ENCODE measurements around the gene HAT1. TPM values are rescaled to one million over a fixed set of nuclear protein-coding genes. Genes with fewer than 3 reads are reported as not detected.
"Not testable (repeated sequence)": the region's sequence is repeated elsewhere in the genome, so short reads cannot be mapped to it uniquely, and the experiment has no call there.

Gene HAT1
- total RNA-seq, 1 donor from 2014 or later = 28.3 TPM

- TF ChIP-seq, protein P1, sequence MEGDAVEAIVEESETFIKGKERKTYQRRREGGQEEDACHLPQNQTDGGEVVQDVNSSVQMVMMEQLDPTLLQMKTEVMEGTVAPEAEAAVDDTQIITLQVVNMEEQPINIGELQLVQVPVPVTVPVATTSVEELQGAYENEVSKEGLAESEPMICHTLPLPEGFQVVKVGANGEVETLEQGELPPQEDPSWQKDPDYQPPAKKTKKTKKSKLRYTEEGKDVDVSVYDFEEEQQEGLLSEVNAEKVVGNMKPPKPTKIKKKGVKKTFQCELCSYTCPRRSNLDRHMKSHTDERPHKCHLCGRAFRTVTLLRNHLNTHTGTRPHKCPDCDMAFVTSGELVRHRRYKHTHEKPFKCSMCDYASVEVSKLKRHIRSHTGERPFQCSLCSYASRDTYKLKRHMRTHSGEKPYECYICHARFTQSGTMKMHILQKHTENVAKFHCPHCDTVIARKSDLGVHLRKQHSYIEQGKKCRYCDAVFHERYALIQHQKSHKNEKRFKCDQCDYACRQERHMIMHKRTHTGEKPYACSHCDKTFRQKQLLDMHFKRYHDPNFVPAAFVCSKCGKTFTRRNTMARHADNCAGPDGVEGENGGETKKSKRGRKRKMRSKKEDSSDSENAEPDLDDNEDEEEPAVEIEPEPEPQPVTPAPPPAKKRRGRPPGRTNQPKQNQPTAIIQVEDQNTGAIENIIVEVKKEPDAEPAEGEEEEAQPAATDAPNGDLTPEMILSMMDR (IDR thresholded peaks at IDR 0.05) = no peak
- H3K4me1 ChIP-seq = no peaks in the 10 kb centered on the region
- peaks cover 15 to 38% of the 10 kb centered on the region in 2 donors for H3K36me3 ChIP-seq
- no peak overlapping the region for H3K27ac ChIP-seq
- no peak for DNase-seq (ENCODE audit: low spot score in 2 of 2)
- H3K9me3 ChIP-seq = no peaks in the 10 kb centered on the region
- H3K27me3 ChIP-seq = no peaks in the 10 kb centered on the region
- intact Hi-C loops (cut with DNase I) = no loop called here
- no peak overlapping the region for H3K4me3 ChIP-seq
Measured at GRCh38 chr2:171968509-171968908, 46.2 kb downstream of the HAT1 start.

- Histone ChIP-seq H3K4me1 (no peaks in the 10 kb centered on the region), H3K27me3 (no peaks in the 10 kb centered on the region), H3K27ac (no peak overlapping the region), H3K36me3 (peaks cover 10 to 31% of the 10 kb centered on the region in 2 donors), H3K4me3 (no peak overlapping the region), H3K9me3 (no peaks in the 10 kb centered on the region)
- no peak for DNase-seq (ENCODE audit: low spot score in 2 of 2)
- TF ChIP-seq, protein P1 (IDR thresholded peaks at IDR 0.05) = no peak
- intact Hi-C loops (cut with DNase I) = no loop called here
Measured at GRCh38 chr2:171972329-171972982, 50.2 kb downstream of the HAT1 start.

DNA sequence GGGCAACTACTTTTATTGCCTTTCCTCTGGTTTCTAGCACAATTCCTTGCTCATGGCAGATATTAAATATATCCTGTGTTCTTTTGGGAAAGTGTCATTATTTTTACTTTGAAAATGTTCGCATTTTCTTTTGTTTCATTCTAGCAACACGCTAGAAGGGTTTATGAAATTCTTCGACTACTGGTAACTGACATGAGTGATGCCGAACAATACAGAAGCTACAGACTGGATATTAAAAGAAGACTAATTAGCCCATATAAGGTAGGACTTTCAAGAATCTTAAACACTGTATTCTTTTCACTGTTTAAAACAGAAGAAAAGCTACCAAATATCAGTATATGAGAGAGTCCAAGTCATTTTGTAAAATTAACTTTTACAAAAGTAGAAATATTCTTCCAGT is 56.8 kb downstream of the HAT1 start:
- H3K9me3 ChIP-seq = no peaks in the 10 kb centered on the region
- TF ChIP-seq, protein P1 (IDR thresholded peaks at IDR 0.05) = no peak
- no peaks in the 10 kb centered on the region for H3K4me1 ChIP-seq
- DNase-seq (ENCODE audit: low spot score in 2 of 2) = no peak
- H3K27ac ChIP-seq = no peak overlapping the region
- no peak overlapping the region for H3K4me3 ChIP-seq
- intact Hi-C loops (cut with DNase I) = no loop called here
- no peaks in the 10 kb centered on the region for H3K27me3 ChIP-seq
- H3K36me3 ChIP-seq = peaks cover 28 to 48% of the 10 kb centered on the region in 2 donors

GRCh38 chr2:171983924-171984323 is 61.7 kb downstream of the HAT1 start:
- H3K4me3 ChIP-seq; H3K4me1 ChIP-seq; H3K9me3 ChIP-seq; intact Hi-C loops (cut with DNase I); H3K27ac ChIP-seq; DNase-seq (ENCODE audit: low spot score in 2 of 2); H3K27me3 ChIP-seq: not testable (repeated sequence)
- H3K36me3 ChIP-seq = peaks cover 19 to 26% of the 10 kb centered on the region in 2 donors

- Histone ChIP-seq H3K4me3 (no peak overlapping the region), H3K27me3 (no peaks in the 10 kb centered on the region), H3K36me3 (peaks cover 9 to 15% of the 10 kb centered on the region in 2 donors), H3K4me1 (no peaks in the 10 kb centered on the region), H3K9me3 (no peaks in the 10 kb centered on the region), H3K27ac (no peak overlapping the region)
- TF ChIP-seq, protein P1 (IDR thresholded peaks at IDR 0.05) = no peak
- DNase-seq (ENCODE audit: low spot score in 2 of 2) = no peak
- intact Hi-C loops (cut with DNase I) = no loop called here
Measured at GRCh38 chr2:171985076-171985475, 62.8 kb downstream of the HAT1 start.

DNA sequence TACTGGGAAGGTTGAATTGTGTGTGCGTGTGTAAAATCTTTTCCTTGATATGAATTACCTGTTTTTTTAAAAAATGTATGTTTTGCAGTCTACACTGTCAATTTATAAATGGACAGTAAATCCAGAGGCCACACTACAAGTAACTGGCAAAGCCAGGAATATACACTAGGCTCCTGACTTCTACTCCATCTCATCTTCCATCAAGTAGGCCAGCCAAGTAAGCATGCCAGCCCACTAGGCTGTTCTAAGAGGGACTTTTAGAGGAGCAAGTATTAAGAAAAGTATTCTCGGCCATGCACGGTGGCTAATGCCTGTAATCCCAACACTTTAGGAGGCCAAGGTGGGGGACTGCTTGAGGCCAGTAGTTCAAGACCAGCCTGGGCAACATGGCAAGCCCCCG is 64.5 kb downstream of the HAT1 start:
- H3K27me3 ChIP-seq = no peaks in the 10 kb centered on the region
- DNase-seq (ENCODE audit: low spot score in 2 of 2) = no peak
- intact Hi-C loops (cut with DNase I) = no loop called here

More for the DNA sequence above, 64.5 kb downstream of the HAT1 start:
- no peaks in the 10 kb centered on the region for H3K9me3 ChIP-seq
- H3K4me3 ChIP-seq = no peak overlapping the region
- H3K27ac ChIP-seq = no peak overlapping the region
- no peaks in the 10 kb centered on the region for H3K4me1 ChIP-seq
- TF ChIP-seq, protein P1 (IDR thresholded peaks at IDR 0.05) = no peak
- H3K36me3 ChIP-seq = peaks cover 8 to 10% of the 10 kb centered on the region in 2 donors
